ENCODE measurements around the gene EPHA4. TPM values are rescaled to one million over a fixed set of nuclear protein-coding genes. Genes with fewer than 3 reads are reported as not detected.

EPHA4 gene
- polyA plus RNA-seq, 3 donors, result 53.1 to 59.1 (median 54.9) TPM

DNA sequence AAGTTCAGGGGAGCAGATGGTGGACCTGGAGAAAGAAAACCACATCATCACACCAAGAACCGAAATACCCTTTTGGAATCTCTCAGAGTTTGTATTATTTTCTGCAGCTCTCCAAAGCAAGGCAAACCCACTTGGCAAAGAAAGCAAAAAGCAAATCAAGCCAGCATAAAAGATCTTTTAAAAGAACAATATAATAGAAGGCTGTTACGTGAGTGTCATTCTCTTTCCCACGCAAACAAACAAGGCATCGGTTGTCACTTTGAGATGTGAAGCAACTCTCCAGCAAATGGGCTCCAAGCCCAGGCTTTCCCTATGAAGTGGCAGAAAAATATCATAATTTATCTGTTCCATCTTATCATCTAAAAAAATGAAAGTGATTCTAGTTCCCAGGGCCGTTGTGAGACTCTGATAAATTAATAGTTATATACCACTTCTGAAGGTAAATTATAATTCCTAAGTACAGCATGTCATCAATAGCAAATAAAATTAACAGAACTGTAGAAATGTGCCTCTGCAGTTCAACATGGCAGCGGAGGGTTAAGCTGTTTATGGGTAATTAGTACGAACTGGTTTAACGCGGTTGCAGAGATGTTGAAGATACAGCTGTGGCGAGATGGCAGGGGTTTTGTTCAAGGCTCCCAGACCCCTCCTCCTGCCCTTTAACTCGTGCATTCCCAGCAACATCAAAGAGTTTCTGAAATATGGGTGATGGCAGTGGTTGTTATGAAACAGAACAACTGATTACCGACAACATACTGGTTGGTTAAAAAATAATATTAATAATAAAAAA, 89.2 kb downstream of the EPHA4 start:
- DNase-seq (ENCODE audit: low read depth in 3 of 3, low spot score in 2 of 3), result no peak

DNA sequence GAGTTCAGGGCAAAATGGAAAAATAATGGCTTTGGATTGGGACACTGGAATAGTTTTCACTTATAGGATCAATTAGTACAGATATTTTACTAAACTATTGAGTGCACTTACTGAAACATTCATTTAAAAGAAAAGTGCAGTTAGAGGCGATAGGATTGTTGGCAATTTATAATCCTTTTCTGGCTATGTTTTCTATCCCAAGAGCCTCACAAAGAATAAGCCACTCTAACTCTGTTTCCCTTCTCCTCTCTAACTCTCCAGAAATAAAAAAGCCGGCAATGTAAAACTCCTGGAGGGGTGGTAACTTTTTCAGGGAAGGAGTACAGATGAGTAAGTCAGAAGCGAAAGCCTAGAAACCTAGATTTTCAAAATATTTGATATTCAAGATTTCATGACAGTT, 91.3 kb downstream of the EPHA4 start:
- DNase-seq (ENCODE audit: low read depth in 3 of 3, low spot score in 2 of 3), result no peak

DNA sequence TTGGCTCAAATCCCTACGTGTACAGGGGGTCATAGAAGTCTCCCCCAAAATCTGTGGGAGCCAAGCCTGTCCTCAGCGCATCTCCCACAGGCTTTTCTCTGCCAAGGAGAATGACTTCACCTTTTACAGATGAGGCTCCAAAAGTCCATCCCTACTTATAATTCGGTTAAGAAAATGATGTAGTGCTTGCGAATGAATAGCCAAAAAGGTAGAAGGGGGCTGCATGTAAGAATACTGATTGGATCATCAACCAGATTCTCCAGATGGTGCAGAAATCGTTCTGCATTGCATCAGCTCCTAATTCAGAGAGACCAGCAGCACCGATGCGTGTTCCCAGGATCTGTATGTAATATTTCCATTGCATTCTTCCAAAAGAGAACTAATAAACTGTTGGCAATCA, 91.9 kb downstream of the EPHA4 start:
- DNase-seq (ENCODE audit: low read depth in 3 of 3, low spot score in 2 of 3), result no peak

DNA sequence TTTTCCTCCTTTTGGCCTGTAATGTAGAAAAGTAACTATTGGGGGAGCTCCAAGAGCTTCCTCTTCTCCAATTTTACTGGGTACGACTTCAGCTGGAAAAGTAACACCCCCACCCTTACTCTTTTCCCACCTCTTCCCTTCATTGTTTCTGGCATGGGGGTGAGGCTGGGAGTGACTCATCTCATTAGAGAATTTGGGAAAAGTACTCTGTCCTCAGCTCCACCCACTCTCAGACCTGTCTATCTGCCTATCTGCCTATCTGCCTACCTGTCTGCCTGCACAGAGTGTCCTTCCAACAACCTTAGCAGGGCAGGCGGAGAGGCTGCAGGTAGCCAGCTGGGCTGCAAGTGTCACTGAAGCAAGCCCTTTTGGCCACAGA, 93.6 kb downstream of the EPHA4 start:
- no peak for DNase-seq (ENCODE audit: low read depth in 3 of 3, low spot score in 2 of 3)

DNA sequence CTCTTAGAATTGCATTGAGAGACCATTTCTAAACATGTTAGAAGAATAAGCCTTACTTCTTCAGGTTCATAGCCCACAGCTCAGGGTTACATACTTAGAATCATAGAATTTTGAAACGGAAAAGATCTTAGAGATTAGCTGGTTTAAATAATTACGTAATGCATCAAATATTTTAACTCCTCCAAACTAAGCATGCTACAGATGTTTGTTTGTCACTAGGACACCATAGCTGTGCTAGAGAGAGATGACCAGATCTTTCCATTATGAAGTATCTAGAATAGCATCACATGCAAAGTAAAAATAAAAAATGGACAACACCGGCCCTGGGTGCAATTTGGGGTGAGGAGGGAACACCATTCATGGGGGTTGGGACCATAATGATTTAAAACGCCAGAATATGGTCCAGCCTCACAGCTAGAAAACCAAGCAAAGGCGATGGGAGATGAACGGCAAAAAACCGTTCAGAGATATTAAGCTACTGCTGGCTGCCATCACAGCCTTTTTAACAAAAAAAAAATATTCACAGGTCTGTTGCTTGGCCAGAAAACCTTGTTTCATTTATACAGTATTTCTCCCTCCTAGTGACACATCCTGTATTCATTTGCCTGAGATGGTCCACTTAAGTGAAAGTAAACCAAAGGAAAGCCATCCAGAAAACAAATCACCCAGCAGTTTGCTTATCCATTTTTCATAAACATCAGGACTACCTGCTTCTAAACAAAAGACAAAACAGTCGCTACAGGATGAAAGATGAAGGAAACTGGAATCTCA, 94.2 kb downstream of the EPHA4 start:
- no peak for DNase-seq (ENCODE audit: low read depth in 3 of 3, low spot score in 2 of 3)

DNA sequence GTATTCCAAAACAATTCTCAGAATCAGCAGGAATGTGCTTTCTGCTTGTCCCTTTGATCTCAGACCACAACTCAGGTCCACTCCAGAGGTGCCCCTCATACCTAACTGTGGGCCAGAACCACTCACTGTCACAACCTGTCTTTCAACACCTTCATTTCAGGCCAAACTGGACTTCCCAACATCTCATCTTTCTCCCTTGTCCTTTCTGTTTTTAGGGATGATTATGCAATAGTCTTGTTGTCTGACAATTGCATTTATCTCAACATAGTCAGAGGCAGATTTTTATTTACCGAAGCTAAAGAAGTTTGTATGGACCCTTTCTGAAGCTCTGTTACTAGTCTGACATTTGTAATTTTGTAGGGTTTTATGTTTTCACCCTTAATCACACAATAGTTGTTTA, 95.9 kb downstream of the EPHA4 start:
- no peak for DNase-seq (ENCODE audit: low read depth in 3 of 3, low spot score in 2 of 3)

DNA sequence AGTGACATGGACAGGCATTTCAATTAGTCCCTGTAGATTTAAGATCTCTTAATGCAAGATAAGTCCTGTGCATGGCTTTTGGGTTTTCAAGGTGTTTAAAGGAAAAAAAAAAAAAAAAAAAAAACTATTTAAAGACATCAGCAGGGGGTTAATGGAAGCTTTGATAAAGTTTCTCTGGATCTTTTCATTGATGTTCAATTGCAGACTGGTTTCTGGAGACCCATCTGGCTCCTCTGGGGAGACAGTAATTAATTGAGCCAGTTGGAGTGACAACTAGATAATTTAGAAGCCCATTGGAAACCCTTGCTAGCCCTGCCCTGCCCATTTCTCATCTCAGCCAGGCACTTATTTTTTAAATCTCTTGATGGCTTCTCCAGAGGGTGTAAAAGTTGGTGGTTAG, 98.7 kb downstream of the EPHA4 start:
- no peak for DNase-seq (ENCODE audit: low read depth in 3 of 3, low spot score in 2 of 3)

DNA sequence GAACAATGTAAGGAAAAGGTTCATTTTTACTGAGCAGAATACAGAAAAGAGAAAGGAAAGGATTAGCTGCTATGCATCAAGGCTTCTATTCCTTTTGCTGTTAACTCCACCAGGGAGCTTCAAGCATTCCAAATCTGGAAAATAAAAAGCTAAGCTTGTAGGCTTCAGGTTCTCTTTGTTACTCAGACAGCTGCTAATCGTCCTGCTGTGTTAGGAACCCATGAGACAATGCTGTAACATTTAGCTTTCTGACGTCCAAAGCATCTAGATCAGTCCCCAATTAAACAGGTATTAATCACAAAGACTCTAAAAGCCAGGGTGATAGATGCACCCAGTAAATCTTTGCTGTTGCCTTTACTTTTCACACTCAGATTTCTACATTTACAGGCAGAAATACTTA, 103.8 kb downstream of the EPHA4 start:
- no peak for DNase-seq (ENCODE audit: low read depth in 3 of 3, low spot score in 2 of 3)

DNA sequence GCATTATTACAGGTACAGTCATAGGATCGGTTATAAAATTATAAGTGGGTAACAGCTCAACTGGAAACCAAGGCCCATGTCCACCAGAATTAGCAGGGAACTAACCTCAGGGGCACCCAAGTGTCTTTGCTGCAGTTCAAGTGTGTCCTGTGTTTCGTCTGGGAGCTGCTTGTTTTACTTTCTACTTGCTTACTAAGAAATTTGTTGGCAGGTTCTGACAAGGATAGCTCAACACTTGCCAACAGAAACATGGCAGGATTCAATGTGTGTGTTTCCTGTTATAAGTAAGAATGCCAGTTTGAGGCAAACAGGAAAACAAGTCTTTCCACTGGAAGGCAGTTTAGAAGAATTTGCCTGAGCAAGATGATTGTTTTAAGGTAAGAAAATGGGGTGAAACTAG, 104.5 kb downstream of the EPHA4 start:
- no peak for DNase-seq (ENCODE audit: low read depth in 3 of 3, low spot score in 2 of 3)

DNA sequence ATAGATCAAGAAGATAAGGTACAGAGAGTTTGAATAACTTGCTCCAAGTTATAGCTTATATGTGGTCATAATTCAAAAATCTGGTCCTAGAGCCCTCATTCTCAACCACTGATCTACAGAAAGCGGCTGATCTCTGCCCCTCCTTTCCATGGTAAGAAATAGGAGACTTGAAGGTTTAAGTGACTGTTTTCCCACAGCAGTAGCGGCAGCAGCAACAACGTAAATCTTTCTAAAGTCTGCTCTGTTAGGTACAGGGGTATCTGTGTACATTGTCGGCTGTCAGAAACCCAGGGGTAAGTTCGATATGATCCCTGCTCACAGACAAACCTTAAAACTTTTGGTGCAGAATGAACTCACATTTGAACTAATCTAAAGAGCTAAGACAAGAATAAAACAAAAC, 105.4 kb downstream of the EPHA4 start:
- no peak for DNase-seq (ENCODE audit: low read depth in 3 of 3, low spot score in 2 of 3)

DNA sequence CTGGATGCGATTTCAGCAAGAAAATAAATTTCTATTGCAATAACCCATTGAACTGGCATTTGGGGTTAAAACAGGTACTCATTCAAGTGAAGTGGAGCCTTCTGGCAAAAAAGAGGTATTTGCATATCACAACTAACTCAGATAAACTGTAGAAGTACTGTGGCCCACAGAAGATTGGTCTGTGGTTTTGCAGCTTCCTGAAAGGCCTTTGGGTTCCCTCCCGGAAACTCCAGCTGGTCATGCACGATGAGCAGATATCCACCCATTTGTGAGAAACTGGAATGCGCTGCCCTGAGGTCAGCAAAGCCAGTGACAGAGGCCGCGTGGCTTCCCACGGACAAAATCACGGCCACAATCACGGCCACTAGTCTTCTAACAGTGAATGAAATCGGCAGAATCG, 106.3 kb downstream of the EPHA4 start:
- no peak for DNase-seq (ENCODE audit: low read depth in 3 of 3, low spot score in 2 of 3)

DNA sequence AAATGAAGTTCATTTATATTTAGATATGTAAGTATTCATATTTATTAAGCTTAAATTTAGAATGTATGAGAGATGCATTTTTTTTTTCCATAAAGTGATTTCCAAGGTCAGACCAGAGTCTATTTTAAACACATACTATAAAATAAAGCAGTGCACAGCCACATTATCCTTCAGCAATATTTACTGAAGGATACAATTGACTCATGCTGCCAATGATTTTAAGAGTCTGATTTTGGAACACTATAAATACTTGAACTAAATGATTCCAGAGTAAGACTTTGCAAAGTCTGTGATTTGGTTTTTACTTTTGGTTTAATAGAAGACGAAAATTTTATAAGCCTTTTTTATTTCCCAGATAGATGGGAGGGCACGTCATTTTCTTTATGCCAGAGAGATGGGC, 107.1 kb downstream of the EPHA4 start:
- DNase-seq (ENCODE audit: low read depth in 3 of 3, low spot score in 2 of 3), result no peak

DNA sequence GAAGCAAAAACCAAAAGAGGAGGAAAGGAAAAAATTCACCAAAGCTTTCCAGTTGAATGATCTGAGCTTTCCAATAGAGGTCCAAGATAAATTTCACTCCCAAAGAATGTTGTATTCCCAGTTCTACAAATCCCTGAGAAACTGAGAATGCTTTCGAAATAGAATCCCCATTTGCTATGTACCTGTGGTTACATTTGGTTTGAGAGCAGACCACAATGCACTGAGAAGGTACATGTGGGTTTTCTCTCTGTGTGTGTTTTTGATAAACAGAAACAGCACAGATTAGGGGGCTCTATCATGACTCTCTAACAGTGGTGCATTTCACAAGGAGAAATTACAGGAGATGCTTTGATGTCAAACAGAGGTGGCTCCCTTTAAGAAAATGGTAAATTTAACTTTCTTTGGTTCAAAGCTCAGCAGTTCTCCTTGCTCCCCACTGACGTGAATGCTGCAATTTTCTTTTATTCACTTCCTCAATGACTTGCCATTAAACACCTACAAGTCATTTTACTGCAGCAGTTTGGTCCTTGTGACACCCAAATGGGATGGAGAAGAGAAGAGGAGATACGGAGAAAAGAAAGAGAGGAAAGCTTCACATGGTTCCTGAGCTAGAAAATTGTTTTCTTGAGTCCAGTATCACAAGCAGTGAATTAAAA, 108.7 kb downstream of the EPHA4 start:
- no peak for DNase-seq (ENCODE audit: low read depth in 3 of 3, low spot score in 2 of 3)

DNA sequence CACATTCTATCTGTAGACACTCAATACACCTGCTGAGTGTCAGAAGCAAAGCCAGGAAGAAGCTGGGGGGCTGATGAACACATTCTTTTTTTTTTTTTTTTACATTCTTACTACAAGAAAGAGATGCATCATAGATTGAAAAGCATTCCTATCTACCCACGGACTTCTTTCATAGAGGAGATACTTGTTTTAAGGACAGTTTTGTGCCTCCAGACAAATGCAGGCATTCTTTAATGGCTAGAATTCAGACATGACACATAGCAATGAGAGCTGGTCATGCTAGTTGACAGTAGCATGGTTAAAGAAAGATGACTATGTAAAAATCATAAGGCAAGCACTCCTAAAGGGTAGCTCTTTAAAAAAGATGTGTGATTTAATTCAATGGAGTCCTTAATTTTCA, 110.2 kb downstream of the EPHA4 start:
- DNase-seq (ENCODE audit: low read depth in 3 of 3, low spot score in 2 of 3), result no peak

DNA sequence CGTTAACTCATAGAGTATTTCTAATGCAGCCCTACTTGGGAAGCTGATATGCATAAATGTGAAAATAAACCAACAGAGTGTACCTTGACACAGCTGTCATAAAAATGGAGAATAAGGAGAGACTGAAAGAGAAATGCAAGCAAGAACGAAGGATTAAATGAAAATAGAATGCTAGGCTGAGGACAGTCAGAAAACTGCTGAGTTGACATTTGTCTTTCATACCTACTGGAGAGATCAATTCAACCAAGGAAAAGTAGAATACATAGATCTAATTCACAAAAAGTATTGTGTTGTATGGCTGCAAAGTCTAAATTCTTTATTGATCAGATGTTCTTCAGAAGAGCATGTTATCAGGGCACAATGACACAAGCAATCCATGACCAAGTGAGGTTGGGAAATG, 112.0 kb downstream of the EPHA4 start:
- no peak for DNase-seq (ENCODE audit: low read depth in 3 of 3, low spot score in 2 of 3)

DNA sequence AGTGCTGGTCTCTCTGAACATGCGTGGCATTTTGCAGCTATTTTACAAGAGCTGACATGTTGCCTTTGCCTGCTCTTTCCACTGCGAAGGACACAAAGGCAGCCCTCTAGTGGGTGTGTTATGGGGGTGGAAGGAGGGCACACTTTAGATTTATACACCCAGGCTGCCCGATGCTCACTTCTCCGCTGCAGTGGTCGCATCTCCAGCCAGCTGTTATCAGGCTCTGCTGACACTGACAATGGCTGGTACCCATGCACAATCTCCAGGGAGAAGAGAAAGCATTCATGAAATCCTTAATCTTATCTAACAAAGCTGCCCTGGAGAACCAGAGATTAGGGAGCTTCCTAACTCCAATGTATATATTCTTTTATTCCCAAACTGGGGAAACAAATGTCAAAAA, 113.5 kb downstream of the EPHA4 start:
- DNase-seq (ENCODE audit: low read depth in 3 of 3, low spot score in 2 of 3), result no peak

DNA sequence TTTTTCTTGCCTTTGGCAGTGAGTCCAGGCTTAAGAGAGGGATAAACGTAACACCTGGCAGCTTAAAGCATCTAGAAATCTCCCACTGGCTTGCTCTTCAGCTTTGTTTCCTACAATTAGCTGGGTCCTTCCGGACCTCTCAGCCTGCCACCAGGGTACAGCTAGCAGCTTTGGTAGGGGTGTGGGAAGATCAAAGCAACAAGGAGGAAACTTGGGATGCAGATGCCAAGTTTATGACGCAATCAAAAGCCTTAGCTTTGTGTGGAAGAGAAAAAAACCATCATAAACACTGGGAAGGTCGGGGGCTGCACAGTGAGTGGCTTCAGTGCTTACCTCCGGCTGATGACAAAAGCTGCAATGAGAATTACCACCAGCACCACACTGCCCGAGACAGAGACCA, 116.9 kb downstream of the EPHA4 start:
- no peak for DNase-seq (ENCODE audit: low read depth in 3 of 3, low spot score in 2 of 3)

DNA sequence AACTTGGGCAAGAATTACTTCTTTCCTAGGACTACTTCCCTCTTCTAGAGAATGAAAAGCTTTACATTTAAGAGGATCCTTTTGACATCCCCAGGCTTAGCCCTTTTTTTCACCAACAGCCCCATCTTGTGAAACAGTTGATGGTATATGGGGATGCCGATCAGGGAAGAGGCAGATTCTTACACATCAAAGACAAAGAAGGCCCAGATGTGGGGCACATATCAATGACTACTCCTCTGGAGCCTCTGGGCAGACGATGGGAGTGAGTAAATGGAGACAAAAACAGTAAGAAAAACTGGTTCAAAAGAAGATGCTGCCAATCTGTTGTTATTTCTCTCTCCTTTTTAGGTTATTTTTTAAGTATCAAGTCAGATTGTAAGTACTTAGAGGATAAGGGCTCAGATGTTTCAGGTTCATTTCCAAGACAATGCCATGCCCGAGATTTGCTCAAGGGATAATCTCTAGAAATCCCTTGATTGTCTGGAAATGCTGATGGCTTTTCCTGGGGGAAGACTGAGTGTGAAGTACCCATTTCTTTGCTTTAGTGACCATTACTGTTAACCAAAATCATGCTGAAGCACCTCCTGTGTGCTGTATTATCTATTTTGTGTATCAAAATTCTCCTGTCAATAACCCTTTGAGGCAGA, 117.5 kb downstream of the EPHA4 start:
- DNase-seq (ENCODE audit: low read depth in 3 of 3, low spot score in 2 of 3), result no peak

DNA sequence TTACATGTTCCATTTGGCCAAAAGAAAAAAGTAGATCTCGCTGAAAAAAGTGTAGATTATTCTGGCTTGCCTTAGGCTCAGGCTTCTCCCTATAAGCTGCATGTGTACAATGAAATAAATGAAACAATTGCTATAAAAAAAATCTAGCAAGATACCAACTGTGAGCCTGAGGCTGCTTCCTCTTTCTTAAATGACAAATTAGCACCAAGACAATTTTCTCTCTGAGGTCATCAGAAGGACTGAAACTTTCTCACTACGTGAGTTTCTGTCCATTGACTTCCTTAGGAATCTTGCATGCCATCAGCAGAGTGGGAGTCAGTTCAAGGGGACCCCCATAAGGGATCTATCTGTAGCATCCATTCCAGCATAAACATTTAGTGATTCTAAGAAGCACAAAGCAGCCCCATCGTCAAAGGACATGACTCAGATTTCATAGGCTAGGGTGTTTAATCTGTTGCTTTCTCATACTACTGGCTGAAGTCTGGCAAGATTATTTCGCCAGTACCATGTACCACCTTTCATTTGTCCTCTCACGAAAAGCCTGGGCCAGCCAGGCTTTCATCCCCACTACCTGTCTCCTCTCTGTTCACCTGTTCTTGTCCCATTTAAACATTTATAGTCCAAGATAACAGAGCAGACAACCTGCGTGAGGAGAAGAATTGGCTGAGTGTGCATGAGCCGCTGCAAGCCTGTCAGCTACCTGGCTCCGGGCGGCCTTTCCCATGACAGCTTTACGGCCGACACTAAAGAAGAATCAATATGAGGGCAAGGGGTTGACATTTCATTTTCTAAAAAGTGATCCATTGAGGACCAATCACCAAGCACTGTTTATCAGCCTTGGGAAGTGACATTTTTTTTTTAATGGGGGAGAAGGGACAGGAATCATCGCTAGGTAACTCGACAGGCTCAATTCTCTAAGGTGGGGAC, 120.0 kb downstream of the EPHA4 start:
- DNase-seq (ENCODE audit: low read depth in 3 of 3, low spot score in 2 of 3), result no peak

DNA sequence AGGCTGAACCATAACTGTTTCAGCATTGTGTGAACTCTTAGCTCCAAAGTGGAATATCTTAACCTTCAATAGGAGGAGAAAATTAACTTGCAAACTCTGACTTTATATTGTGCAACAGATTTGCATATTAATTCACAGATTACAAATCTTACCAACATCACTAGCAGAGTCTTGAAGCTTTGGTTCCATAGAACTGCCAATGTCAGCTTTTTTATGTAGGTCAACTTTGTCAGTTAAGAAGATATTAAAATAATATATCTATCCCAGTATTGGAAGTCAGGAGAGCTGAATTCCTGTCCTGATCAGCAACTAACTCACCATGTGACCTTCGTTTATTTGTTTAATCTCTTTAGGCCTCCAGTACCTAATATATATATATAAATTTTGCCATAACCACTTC, 121.8 kb downstream of the EPHA4 start:
- no peak for DNase-seq (ENCODE audit: low read depth in 3 of 3, low spot score in 2 of 3)
